NOMO-1 treated with DMSO at 0.1 percent for 48 hours (cell line): ENCODE results near the gene RAB10.
"Not testable (repeated sequence)": the region's sequence is repeated elsewhere in the genome, so short reads cannot be mapped to it uniquely, and the experiment has no call there.

Source experiments
- DNase-seq: peaks from one replicate; lab custom pipeline; 2025; ENCODE audit not compliant: unreplicated experiment; lab: John Stamatoyannopoulos, UW

RAB10 gene

GRCh38 chr2:26016012-26016705 is 17.7 kb upstream of the RAB10 start:
- no peak for DNase-seq

- not testable (repeated sequence) for DNase-seq
Measured at GRCh38 chr2:26016706-26017045, 17.2 kb upstream of the RAB10 start.

- no peak for DNase-seq
Measured at GRCh38 chr2:26017464-26018183, 16.3 kb upstream of the RAB10 start.

- peak; percentile 9 for DNase-seq
Measured at GRCh38 chr2:26018184-26019055, 15.5 kb upstream of the RAB10 start.

- no peak for DNase-seq
Measured at GRCh38 chr2:26020231-26020640, 13.6 kb upstream of the RAB10 start.

GRCh38 chr2:26024260-26024659 is 9.6 kb upstream of the RAB10 start:
- no peak for DNase-seq

GRCh38 chr2:26025509-26025908 is 8.4 kb upstream of the RAB10 start:
- DNase-seq = no peak

GRCh38 chr2:26028083-26028482 is 5.8 kb upstream of the RAB10 start:
- not testable (repeated sequence) for DNase-seq

- not testable (repeated sequence) for DNase-seq
Measured at GRCh38 chr2:26032586-26033269, 1.2 kb upstream of the RAB10 start.

GRCh38 chr2:26033270-26033817 is 540 bp upstream of the RAB10 start:
- DNase-seq = peak; percentile 87

GRCh38 chr2:26034637-26034992 is 731 bp downstream of the RAB10 start:
- DNase-seq = no peak

GRCh38 chr2:26035090-26035743 is 1.3 kb downstream of the RAB10 start:
- DNase-seq = no peak

GRCh38 chr2:26039603-26040323 is 5.9 kb downstream of the RAB10 start:
- DNase-seq = no peak

GRCh38 chr2:26043109-26043508 is 9.2 kb downstream of the RAB10 start:
- DNase-seq = no peak

GRCh38 chr2:26043862-26044696 is 10.2 kb downstream of the RAB10 start:
- peak; percentile 21 for DNase-seq

GRCh38 chr2:26048791-26049190 is 14.9 kb downstream of the RAB10 start:
- DNase-seq = no peak

GRCh38 chr2:26049641-26050040 is 15.8 kb downstream of the RAB10 start:
- DNase-seq = no peak

- no peak for DNase-seq
Measured at GRCh38 chr2:26052740-26053139, 18.9 kb downstream of the RAB10 start.
